Measurements from ENCODE around the gene IFITM10. TPM values are rescaled to one million over a fixed set of nuclear protein-coding genes. Genes with fewer than 3 reads are reported as not detected.

IFITM10 gene
- total and polyA plus RNA-seq, 9 of the 15 experiments (the other 6 are each of a cell fraction or from before 2014, with no cell fraction given): 0.08 to 0.13 (median 0.09) TPM; not detected in 6

DNA sequence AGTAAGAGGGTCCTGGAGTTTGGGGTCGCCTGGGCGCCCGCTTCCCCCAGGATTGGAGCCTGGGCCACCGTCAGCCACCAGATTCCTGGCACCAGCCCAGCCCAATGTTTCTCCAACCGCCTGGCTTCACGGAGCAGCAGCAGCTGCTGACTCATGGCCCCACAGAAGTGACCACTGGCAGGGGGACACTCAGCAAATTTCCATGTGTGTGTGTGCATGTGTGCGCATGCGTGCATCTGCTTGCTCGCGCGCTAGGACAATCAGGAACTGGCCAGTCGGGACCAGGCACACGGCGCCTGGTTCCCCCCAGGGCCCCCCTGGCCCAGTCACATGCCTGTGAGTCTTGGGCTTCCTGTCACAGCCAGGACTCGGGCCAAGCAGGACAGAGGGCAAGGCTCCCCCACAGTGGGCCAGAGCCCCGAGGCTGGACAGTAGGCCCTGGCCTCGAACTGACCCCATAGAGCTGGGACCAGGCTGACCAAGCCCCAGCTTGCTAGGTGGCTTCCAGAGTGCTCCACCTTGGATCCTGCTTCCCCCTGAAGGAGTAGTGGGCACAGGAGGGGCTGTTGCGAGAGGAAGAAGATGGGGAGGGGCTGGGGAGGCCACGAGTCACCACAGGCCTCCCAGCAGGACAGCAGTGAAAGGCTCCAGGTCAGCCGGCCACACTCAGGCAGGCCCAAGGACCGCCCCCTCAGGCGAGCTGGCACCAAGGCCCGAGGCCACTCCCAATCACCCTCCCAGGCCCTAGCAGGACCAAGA is 10.1 kb upstream of the IFITM10 start (continued):
- TF ChIP-seq, protein P1, sequence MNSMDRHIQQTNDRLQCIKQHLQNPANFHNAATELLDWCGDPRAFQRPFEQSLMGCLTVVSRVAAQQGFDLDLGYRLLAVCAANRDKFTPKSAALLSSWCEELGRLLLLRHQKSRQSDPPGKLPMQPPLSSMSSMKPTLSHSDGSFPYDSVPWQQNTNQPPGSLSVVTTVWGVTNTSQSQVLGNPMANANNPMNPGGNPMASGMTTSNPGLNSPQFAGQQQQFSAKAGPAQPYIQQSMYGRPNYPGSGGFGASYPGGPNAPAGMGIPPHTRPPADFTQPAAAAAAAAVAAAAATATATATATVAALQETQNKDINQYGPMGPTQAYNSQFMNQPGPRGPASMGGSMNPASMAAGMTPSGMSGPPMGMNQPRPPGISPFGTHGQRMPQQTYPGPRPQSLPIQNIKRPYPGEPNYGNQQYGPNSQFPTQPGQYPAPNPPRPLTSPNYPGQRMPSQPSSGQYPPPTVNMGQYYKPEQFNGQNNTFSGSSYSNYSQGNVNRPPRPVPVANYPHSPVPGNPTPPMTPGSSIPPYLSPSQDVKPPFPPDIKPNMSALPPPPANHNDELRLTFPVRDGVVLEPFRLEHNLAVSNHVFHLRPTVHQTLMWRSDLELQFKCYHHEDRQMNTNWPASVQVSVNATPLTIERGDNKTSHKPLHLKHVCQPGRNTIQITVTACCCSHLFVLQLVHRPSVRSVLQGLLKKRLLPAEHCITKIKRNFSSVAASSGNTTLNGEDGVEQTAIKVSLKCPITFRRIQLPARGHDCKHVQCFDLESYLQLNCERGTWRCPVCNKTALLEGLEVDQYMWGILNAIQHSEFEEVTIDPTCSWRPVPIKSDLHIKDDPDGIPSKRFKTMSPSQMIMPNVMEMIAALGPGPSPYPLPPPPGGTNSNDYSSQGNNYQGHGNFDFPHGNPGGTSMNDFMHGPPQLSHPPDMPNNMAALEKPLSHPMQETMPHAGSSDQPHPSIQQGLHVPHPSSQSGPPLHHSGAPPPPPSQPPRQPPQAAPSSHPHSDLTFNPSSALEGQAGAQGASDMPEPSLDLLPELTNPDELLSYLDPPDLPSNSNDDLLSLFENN (IDR thresholded peaks at IDR 0.05; ENCODE audit: low read depth in 2 of 2, low read length in 2 of 2): no peak
- TF ChIP-seq POLR2AphosphoS5 (IDR thresholded peaks at IDR 0.05; ENCODE audit: control insufficient read depth, insufficient read depth, low read depth, low read length): no peak
- TF ChIP-seq RB1 (IDR thresholded peaks at IDR 0.05; ENCODE audit: low read depth): no peak
- no peak for TF ChIP-seq SREBF2 (CRISPR knock-in tag; IDR thresholded peaks at IDR 0.05)
- TF ChIP-seq KDM4B (IDR thresholded peaks at IDR 0.05; ENCODE audit: borderline replicate concordance in 2 of 2, low read depth in 1 of 2): no peak
- TF ChIP-seq, protein P2, sequence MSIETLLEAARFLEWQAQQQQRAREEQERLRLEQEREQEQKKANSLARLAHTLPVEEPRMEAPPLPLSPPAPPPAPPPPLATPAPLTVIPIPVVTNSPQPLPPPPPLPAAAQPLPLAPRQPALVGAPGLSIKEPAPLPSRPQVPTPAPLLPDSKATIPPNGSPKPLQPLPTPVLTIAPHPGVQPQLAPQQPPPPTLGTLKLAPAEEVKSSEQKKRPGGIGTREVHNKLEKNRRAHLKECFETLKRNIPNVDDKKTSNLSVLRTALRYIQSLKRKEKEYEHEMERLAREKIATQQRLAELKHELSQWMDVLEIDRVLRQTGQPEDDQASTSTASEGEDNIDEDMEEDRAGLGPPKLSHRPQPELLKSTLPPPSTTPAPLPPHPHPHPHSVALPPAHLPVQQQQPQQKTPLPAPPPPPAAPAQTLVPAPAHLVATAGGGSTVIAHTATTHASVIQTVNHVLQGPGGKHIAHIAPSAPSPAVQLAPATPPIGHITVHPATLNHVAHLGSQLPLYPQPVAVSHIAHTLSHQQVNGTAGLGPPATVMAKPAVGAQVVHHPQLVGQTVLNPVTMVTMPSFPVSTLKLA (conservative IDR thresholded peaks at IDR 0.05): peak in 1 of 2 experiments; percentile 67; a peak in 3 of 4 replicates
- TF ChIP-seq, protein P3, sequence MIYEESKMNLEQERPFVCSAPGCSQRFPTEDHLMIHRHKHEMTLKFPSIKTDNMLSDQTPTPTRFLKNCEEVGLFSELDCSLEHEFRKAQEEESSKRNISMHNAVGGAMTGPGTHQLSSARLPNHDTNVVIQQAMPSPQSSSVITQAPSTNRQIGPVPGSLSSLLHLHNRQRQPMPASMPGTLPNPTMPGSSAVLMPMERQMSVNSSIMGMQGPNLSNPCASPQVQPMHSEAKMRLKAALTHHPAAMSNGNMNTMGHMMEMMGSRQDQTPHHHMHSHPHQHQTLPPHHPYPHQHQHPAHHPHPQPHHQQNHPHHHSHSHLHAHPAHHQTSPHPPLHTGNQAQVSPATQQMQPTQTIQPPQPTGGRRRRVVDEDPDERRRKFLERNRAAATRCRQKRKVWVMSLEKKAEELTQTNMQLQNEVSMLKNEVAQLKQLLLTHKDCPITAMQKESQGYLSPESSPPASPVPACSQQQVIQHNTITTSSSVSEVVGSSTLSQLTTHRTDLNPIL (CRISPR knock-in tag; IDR thresholded peaks at IDR 0.05): no peak
- TF ChIP-seq, protein P4, sequence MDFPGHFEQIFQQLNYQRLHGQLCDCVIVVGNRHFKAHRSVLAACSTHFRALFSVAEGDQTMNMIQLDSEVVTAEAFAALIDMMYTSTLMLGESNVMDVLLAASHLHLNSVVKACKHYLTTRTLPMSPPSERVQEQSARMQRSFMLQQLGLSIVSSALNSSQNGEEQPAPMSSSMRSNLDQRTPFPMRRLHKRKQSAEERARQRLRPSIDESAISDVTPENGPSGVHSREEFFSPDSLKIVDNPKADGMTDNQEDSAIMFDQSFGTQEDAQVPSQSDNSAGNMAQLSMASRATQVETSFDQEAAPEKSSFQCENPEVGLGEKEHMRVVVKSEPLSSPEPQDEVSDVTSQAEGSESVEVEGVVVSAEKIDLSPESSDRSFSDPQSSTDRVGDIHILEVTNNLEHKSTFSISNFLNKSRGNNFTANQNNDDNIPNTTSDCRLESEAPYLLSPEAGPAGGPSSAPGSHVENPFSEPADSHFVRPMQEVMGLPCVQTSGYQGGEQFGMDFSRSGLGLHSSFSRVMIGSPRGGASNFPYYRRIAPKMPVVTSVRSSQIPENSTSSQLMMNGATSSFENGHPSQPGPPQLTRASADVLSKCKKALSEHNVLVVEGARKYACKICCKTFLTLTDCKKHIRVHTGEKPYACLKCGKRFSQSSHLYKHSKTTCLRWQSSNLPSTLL (IDR thresholded peaks at IDR 0.05): no peak
- TF ChIP-seq ZNF124 (CRISPR knock-in tag; IDR thresholded peaks at IDR 0.05): no peak
- no peak for TF ChIP-seq NELFE (IDR thresholded peaks at IDR 0.05; ENCODE audit: insufficient read depth, insufficient read length)
- no peak for TF ChIP-seq PTRF (tag; IDR thresholded peaks at IDR 0.05)
- no peak for TF ChIP-seq ZNF263 (CRISPR knock-in tag; IDR thresholded peaks at IDR 0.05; ENCODE audit: borderline replicate concordance)
- TF ChIP-seq, protein P5, sequence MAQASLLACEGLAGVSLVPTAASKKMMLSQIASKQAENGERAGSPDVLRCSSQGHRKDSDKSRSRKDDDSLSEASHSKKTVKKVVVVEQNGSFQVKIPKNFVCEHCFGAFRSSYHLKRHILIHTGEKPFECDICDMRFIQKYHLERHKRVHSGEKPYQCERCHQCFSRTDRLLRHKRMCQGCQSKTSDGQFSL (CRISPR knock-in tag; IDR thresholded peaks at IDR 0.05): no peak
- TF ChIP-seq, protein P5 (tag; IDR thresholded peaks at IDR 0.05): no peak
- TF ChIP-seq, protein P6, sequence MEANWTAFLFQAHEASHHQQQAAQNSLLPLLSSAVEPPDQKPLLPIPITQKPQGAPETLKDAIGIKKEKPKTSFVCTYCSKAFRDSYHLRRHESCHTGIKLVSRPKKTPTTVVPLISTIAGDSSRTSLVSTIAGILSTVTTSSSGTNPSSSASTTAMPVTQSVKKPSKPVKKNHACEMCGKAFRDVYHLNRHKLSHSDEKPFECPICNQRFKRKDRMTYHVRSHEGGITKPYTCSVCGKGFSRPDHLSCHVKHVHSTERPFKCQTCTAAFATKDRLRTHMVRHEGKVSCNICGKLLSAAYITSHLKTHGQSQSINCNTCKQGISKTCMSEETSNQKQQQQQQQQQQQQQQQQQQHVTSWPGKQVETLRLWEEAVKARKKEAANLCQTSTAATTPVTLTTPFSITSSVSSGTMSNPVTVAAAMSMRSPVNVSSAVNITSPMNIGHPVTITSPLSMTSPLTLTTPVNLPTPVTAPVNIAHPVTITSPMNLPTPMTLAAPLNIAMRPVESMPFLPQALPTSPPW (CRISPR knock-in tag; IDR thresholded peaks at IDR 0.05): peak; percentile 93

All from K562 (cell line).